Neural progenitor cell (in vitro differentiated cells): Measurements from ENCODE around the gene GMDS.

Experiments
- CTCF ChIP-seq: fragments of 200-600 bp; sonication (generic); IDR thresholded peaks from 2 replicates; pipeline ENCODE4 v1.5.1; 2017; ENCODE audit warnings: antibody characterized with exemption, mild to moderate bottlenecking
- EZH2 ChIP-seq: fragments of 200-600 bp; sonication (generic); IDR thresholded peaks from 2 replicates; pipeline ENCODE4 v1.6.1; 2017; ENCODE audit warnings: antibody characterized with exemption, mild to moderate bottlenecking, moderate library complexity

GRCh38 chr6:1575210-1576041 lies 670.0 kb downstream of the GMDS start:
- TF ChIP-seq EZH2 = no peak
- no peak for TF ChIP-seq CTCF
